RWPE1 (cell line): ENCODE results near the gene TMPRSS11A.
A peak's percentile ranks its signal among the peaks of the same experiment; 100 is the strongest.

Experiments
- CTCF ChIA-PET: fragments of 350-600 bp; sonication (Branson Sonifier 250); formaldehyde crosslinking; extraction: SDS; loops from one replicate; lab custom pipeline; 2021; lab: Yijun Ruan, JAX
- POLR2A ChIA-PET: fragments of 400-600 bp; formaldehyde crosslinking; extraction: SDS; loops from one replicate; lab custom pipeline; 2020; ENCODE audit warnings: antibody characterized with exemption; ENCODE audit not compliant: low non-redundant PET; lab: Yijun Ruan, JAX
- DNase-seq: peaks from one replicate; pipeline ENCODE4 v3.0.0; 2012; ENCODE audit warnings: low spot score
- H3K27ac ChIP-seq: fragments of 450-650 bp; 2 replicates; pipeline ENCODE4 v1.5.1; 2017
- CTCF ChIP-seq: fragments of 450-650 bp; conservative IDR thresholded peaks from 2 replicates; pipeline ENCODE4 v1.5.1; 2017; ENCODE audit warnings: low read depth, mild to moderate bottlenecking

Gene TMPRSS11A

GRCh38 chr4:67880866-67881610 lies 82.3 kb downstream of the TMPRSS11A start:
- DNase-seq, result no peak
- TF ChIP-seq CTCF, result no peak
- POLR2A ChIA-PET, result no interaction called here
- no peak overlapping the region for H3K27ac ChIP-seq
- CTCF ChIA-PET, result interaction anchor here (0.6 kb wide), 1 partner anchor 19 kb away, joined by 3 read pairs; no protein-coding TSS in a partner anchor

- TF ChIP-seq CTCF, result no peak
- CTCF ChIA-PET, result interaction anchor here (0.7 kb wide), 1 partner anchor 300 kb away, joined by 3 read pairs; no protein-coding TSS in a partner anchor
- H3K27ac ChIP-seq, result no peak overlapping the region
- DNase-seq, result no peak
- POLR2A ChIA-PET, result no interaction called here
These were observed 83.8 kb downstream of the TMPRSS11A start for GRCh38 chr4:67879486-67879885.

DNA sequence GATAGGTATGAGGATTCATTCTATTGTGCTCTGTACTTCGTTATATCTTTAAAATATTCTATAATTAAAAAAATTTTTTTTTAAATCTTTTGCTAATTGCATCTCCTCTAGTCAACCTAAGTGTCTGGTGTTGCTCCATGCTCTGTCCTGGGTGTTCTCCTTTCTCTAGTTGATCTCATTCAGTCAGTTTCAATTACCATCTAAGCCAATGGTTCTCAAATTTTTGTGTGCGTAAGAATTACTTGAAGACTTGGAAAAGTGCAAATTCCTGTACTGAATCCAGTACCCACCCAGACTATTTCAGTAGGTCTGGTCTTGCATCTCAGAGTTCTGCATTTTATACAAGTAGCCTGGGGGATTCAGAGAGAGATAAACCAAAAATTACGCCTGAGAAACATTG lies 86.2 kb downstream of the TMPRSS11A start:
- TF ChIP-seq CTCF, result no peak
- CTCF ChIA-PET, result no interaction called here
- POLR2A ChIA-PET, result no interaction called here
- H3K27ac ChIP-seq, result no peak overlapping the region
- DNase-seq, result no peak

- no peak overlapping the region for H3K27ac ChIP-seq
- TF ChIP-seq CTCF, result no peak
- CTCF ChIA-PET, result no interaction called here
- POLR2A ChIA-PET, result no interaction called here
- DNase-seq, result no peak
These were observed 88.3 kb downstream of the TMPRSS11A start for GRCh38 chr4:67874986-67875385.

- ChIA-PET POLR2A (no interaction called here), CTCF (no interaction called here)
- no peak overlapping the region for H3K27ac ChIP-seq
These were observed 90.2 kb downstream of the TMPRSS11A start for GRCh38 chr4:67873116-67873515.

GRCh38 chr4:67871867-67872266 lies 91.4 kb downstream of the TMPRSS11A start:
- peak; percentile 57 for TF ChIP-seq CTCF
- no peak overlapping the region for H3K27ac ChIP-seq
- CTCF ChIA-PET, result no interaction called here
- DNase-seq, result peak; percentile 43
- POLR2A ChIA-PET, result no interaction called here

More at GRCh38 chr4:67873116-67873515, 90.2 kb downstream of the TMPRSS11A start:
- DNase-seq, result no peak
- TF ChIP-seq CTCF, result no peak
